H1 (cell line): ENCODE measurements around the gene CSNK1D. TPM values are rescaled to one million over a fixed set of nuclear protein-coding genes. Genes with fewer than 3 reads are reported as not detected.

Source experiments
- CTCF ChIA-PET: fragments of 300-600 bp; sonication (Branson Sonifier 250); formaldehyde crosslinking; loops from one replicate; lab custom pipeline; 2021; ENCODE audit not compliant: partially characterized antibody; lab: Charles Lee
- POLR2A ChIA-PET: fragments of 300-600 bp; sonication (Branson Sonifier 250); formaldehyde crosslinking; loops from one replicate; lab custom pipeline; 2021; ENCODE audit warnings: inconsistent platforms; ENCODE audit not compliant: partially characterized antibody; lab: Charles Lee
- DNase-seq, 2 experiments: peaks; one replicate each; pipeline versions ENCODE4 v3.0.0 to v3.0.0-alpha.2; 2010 to 2022; ENCODE audit warnings: low spot score in 2 of 2, low read depth in 1 of 2, mixed read lengths in 1 of 2
- FAIRE-seq: peaks from 2 replicates; lab custom pipeline; 2011; peaks lifted over from hg19 to GRCh38; lab: Jason Lieb, UNC
- H2AFZ ChIP-seq: 2 replicates; pipeline ENCODE4 v1.8.1; 2012; ENCODE audit warnings: low read length, inconsistent platforms
- H2AK5ac ChIP-seq: 2 replicates; pipeline ENCODE4 v1.6.1; 2013; ENCODE audit warnings: low read depth, low read length
- H2BK120ac ChIP-seq: replicated peaks from 2 replicates; pipeline ENCODE3; 2013; ENCODE audit warnings: low read depth, low read length, inconsistent platforms
- H2BK12ac ChIP-seq: 2 replicates; pipeline ENCODE4 v1.6.1; 2013; ENCODE audit warnings: low read depth, low read length
- H2BK15ac ChIP-seq: 2 replicates; pipeline ENCODE4 v1.6.1; 2013; ENCODE audit warnings: low read length
- H2BK20ac ChIP-seq: 2 replicates; pipeline ENCODE4 v1.6.1; 2013; ENCODE audit warnings: low read length
- H2BK5ac ChIP-seq: 2 replicates; pipeline ENCODE4 v1.6.1; 2013; ENCODE audit warnings: low read depth, low read length
- H3K14ac ChIP-seq: 2 replicates; pipeline ENCODE4 v1.6.1; 2013; ENCODE audit warnings: inconsistent platforms; ENCODE audit not compliant: insufficient read length
- H3K18ac ChIP-seq: 2 replicates; pipeline ENCODE4 v1.6.1; 2013; ENCODE audit warnings: low read length; ENCODE audit errors: extremely low read depth
- H3K23ac ChIP-seq: 2 replicates; pipeline ENCODE4 v1.6.1; 2013; ENCODE audit warnings: inconsistent platforms; ENCODE audit not compliant: insufficient read length
- H3K23me2 ChIP-seq: 2 replicates; pipeline ENCODE4 v1.6.1; 2013; ENCODE audit warnings: low read depth, low read length
- H3K27ac ChIP-seq: 2 replicates; pipeline ENCODE4 v1.6.1; 2011; ENCODE audit warnings: low read depth, low read length, inconsistent platforms
- H3K27me3 ChIP-seq, 4 experiments: replicated peaks in 1 of 4; 1 replicate in 1 of 4; 2 replicates in 3 of 4; pipeline versions ENCODE4 v1.6.1 to v1.8.1; 2011 to 2013; ENCODE audit warnings: low read length in 3 of 4, mild to moderate bottlenecking in 3 of 4, inconsistent platforms in 2 of 4, mixed read lengths in 2 of 4, moderate library complexity in 1 of 4; ENCODE audit not compliant: control insufficient read depth in 3 of 4, insufficient read depth in 3 of 4; ENCODE audit errors: extremely low read depth in 1 of 4
- H3K36me3 ChIP-seq, 4 experiments: 2 replicates each; pipeline versions ENCODE4 v1.6.1 to v1.8.1; 2011 to 2013; ENCODE audit warnings: mild to moderate bottlenecking in 4 of 4, low read length in 3 of 4, moderate library complexity in 2 of 4, control low read depth in 1 of 4, inconsistent platforms in 1 of 4; ENCODE audit not compliant: insufficient read depth in 4 of 4, control insufficient read depth in 2 of 4
- H3K4ac ChIP-seq: replicated peaks from 2 replicates; pipeline ENCODE3; 2013; ENCODE audit warnings: low read length, low read depth, mixed read lengths, inconsistent platforms; ENCODE audit not compliant: insufficient read length
- H3K4me1 ChIP-seq, 4 experiments: replicated peaks in 1 of 4; 1 replicate in 1 of 4; 2 replicates in 3 of 4; pipeline versions ENCODE4 v1.6.1 to v1.8.1; 2011 to 2013; ENCODE audit warnings: low read length in 3 of 4, inconsistent platforms in 2 of 4, mixed read lengths in 1 of 4; ENCODE audit not compliant: insufficient read depth in 4 of 4, control insufficient read depth in 3 of 4
- H3K4me2 ChIP-seq, 2 experiments: 2 replicates each; pipeline versions ENCODE4 v1.6.1 to v1.8.1; 2011 to 2013; ENCODE audit warnings: low read depth in 2 of 2, low read length in 2 of 2, control low read depth in 1 of 2, inconsistent platforms in 1 of 2, mild to moderate bottlenecking in 1 of 2; ENCODE audit not compliant: insufficient read depth in 1 of 2
- H3K4me3 ChIP-seq, 4 experiments: fragments of 200-600, 300-600 bp in 1 of 4; sonication (generic), shearing (Covaris generic), sonication (Bioruptor Twin) in 1 of 4; 2 replicates each; pipeline versions ENCODE4 v1.5.1 to v1.8.1; 2011 to 2016; ENCODE audit warnings: low read length in 4 of 4, low read depth in 3 of 4, control low read depth in 2 of 4, inconsistent platforms in 2 of 4, mild to moderate bottlenecking in 2 of 4, mixed read lengths in 1 of 4, moderate library complexity in 1 of 4; ENCODE audit not compliant: insufficient read depth in 2 of 4; ENCODE audit errors: extremely low read depth in 1 of 4
- H3K56ac ChIP-seq: replicated peaks from 2 replicates; pipeline ENCODE3; 2013; ENCODE audit warnings: low read depth, mild to moderate bottlenecking, mixed read lengths, low read length, inconsistent platforms; ENCODE audit not compliant: insufficient read length
- H3K79me1 ChIP-seq: 2 replicates; pipeline ENCODE4 v1.6.1; 2013; ENCODE audit warnings: low read depth, low read length, control low read depth
- H3K79me2 ChIP-seq, 2 experiments: 2 replicates each; pipeline versions ENCODE4 v1.6.1 to v1.8.1; 2012 to 2013; ENCODE audit warnings: low read length in 2 of 2, mild to moderate bottlenecking in 2 of 2, inconsistent platforms in 1 of 2; ENCODE audit not compliant: insufficient read depth in 2 of 2, control insufficient read depth in 1 of 2
- H3K9ac ChIP-seq, 4 experiments: replicated peaks in 1 of 4; 1 replicate in 1 of 4; 2 replicates in 3 of 4; pipeline versions ENCODE4 v1.6.1 to v1.8.1; 2011 to 2013; ENCODE audit warnings: low read depth in 3 of 4, low read length in 3 of 4, control low read depth in 2 of 4, mild to moderate bottlenecking in 2 of 4, moderate library complexity in 2 of 4, inconsistent platforms in 1 of 4; ENCODE audit errors: extremely low read depth in 1 of 4
- H3K9me3 ChIP-seq, 2 experiments: 2 replicates each; pipeline versions ENCODE4 v1.6.1 to v1.8.1; 2012 to 2013; ENCODE audit warnings: mild to moderate bottlenecking in 2 of 2, moderate library complexity in 2 of 2, control low read depth in 1 of 2, inconsistent platforms in 1 of 2, low read depth in 1 of 2, low read length in 1 of 2, mixed read lengths in 1 of 2; ENCODE audit not compliant: insufficient read depth in 2 of 2
- H4K20me1 ChIP-seq, 2 experiments: replicated peaks in 1 of 2; 2 replicates each; pipeline versions ENCODE3 to v1.8.1; 2011 to 2013; ENCODE audit warnings: inconsistent platforms in 2 of 2, low read length in 2 of 2, mild to moderate bottlenecking in 1 of 2; ENCODE audit not compliant: insufficient read depth in 2 of 2, control insufficient read depth in 1 of 2
- H4K5ac ChIP-seq: 2 replicates; pipeline ENCODE4 v1.6.1; 2013; ENCODE audit warnings: low read length, low read depth, mixed read lengths, inconsistent platforms; ENCODE audit not compliant: insufficient read length
- H4K8ac ChIP-seq: 2 replicates; pipeline ENCODE4 v1.8.0; 2013; ENCODE audit warnings: mild to moderate bottlenecking, moderate library complexity, low read length, inconsistent platforms; ENCODE audit not compliant: insufficient read depth; ENCODE audit errors: extremely low read depth
- H4K91ac ChIP-seq: replicated peaks from 2 replicates; pipeline ENCODE3; 2013; ENCODE audit warnings: low read length, mixed read lengths, inconsistent platforms; ENCODE audit not compliant: insufficient read length
- CHD1 ChIP-seq: IDR thresholded peaks from 2 replicates; pipeline ENCODE4 v1.6.1; 2012; ENCODE audit warnings: low read depth, low read length, improper control_type of control experiment
- GTF2F1 ChIP-seq: IDR thresholded peaks from 2 replicates; pipeline ENCODE4 v1.6.1; 2012; ENCODE audit warnings: low read depth, low read length, improper control_type of control experiment, borderline replicate concordance
- HDAC2 ChIP-seq, 2 experiments: fragments of 300-600 bp in 1 of 2; sonication (generic) in 1 of 2; IDR thresholded peaks; 2 replicates each; pipeline ENCODE4 v1.6.1; 2011 to 2012; ENCODE audit warnings: low read depth in 2 of 2, low read length in 2 of 2, mild to moderate bottlenecking in 2 of 2, moderate library complexity in 2 of 2, borderline replicate concordance in 1 of 2, inconsistent platforms in 1 of 2
- NRF1 ChIP-seq: IDR thresholded peaks from 2 replicates; pipeline ENCODE4 v1.6.1; 2011; ENCODE audit warnings: mild to moderate bottlenecking, low read depth, low read length, improper control_type of control experiment
- RNF2 ChIP-seq: fragments of 200-900, 300-1000 bp; sonication (generic); IDR thresholded peaks from 2 replicates; pipeline ENCODE4 v1.7.1; 2016; ENCODE audit warnings: borderline replicate concordance, low read depth, mild to moderate bottlenecking, antibody characterized with exemption, low read length; ENCODE audit not compliant: poor library complexity, severe bottlenecking; ENCODE audit errors: missing control alignments
- SIX5 ChIP-seq: IDR thresholded peaks from 2 replicates; pipeline ENCODE4 v1.6.1; 2011; ENCODE audit warnings: mild to moderate bottlenecking, low read depth, low read length
- SP1 ChIP-seq: IDR thresholded peaks from 2 replicates; pipeline ENCODE4 v1.6.1; 2011; ENCODE audit warnings: low read depth, low read length
- TBP ChIP-seq: IDR thresholded peaks from 2 replicates; pipeline ENCODE4 v1.6.1; 2011; ENCODE audit warnings: low read depth, low read length, improper control_type of control experiment
- WGBS, 2 experiments: shearing (Covaris generic) in 1 of 2; methylation state at CpG; one replicate each; pipeline versions ENCODE4 v1.1.6 to v1.1.7; 2013 to 2015; ENCODE audit warnings: low lambda C conversion rate in 2 of 2, mixed read lengths in 2 of 2, inconsistent platforms in 1 of 2, low coverage in 1 of 2, missing lambda C conversion rate in 1 of 2; ENCODE audit not compliant: insufficient replicate concordance in 2 of 2, insufficient coverage in 1 of 2, insufficient read length in 1 of 2; ENCODE audit errors: extremely low coverage in 1 of 2, missing lambda C conversion rate in 1 of 2; 5-methylcytosine and 5-hydroxymethylcytosine counted together
- polyA plus RNA-seq, 7 experiments: library from polyadenylated mRNA; depleted of rRNA in 3 of 7; stranded (reverse) in 5 of 7; unstranded in 2 of 7; fragments of >200 nt in 5 of 7; fragments of 200-250 nt in 2 of 7; gene quantifications; 1 replicate in 5 of 7; 2 replicates in 1 of 7; 4 replicates in 1 of 7; pipeline versions ENCODE4 v1.2.1 to v1.2.3, GENCODE V29; 2011 to 2013; ENCODE audit warnings: missing spikeins in 2 of 7, mixed read lengths in 2 of 7
- total RNA-seq: library from RNA; stranded (reverse); fragmentation: NEBNext Ultra II Directional; extraction: Animal tissue kit (Norgen Biotek cat#: 25700); gene quantifications from 2 replicates; pipeline ENCODE4 v1.2.1, GENCODE V29; 2021
- TF ChIP-seq, protein P1 (sequence below): IDR thresholded peaks from 2 replicates; pipeline ENCODE4 v1.6.1; 2012; ENCODE audit warnings: low read length, inconsistent platforms

Gene CSNK1D
- total and polyA plus RNA-seq, 2 of the 8 experiments (the other 6 are each of a cell fraction or from before 2014, with no cell fraction given) = 73.5 to 103 TPM

DNA sequence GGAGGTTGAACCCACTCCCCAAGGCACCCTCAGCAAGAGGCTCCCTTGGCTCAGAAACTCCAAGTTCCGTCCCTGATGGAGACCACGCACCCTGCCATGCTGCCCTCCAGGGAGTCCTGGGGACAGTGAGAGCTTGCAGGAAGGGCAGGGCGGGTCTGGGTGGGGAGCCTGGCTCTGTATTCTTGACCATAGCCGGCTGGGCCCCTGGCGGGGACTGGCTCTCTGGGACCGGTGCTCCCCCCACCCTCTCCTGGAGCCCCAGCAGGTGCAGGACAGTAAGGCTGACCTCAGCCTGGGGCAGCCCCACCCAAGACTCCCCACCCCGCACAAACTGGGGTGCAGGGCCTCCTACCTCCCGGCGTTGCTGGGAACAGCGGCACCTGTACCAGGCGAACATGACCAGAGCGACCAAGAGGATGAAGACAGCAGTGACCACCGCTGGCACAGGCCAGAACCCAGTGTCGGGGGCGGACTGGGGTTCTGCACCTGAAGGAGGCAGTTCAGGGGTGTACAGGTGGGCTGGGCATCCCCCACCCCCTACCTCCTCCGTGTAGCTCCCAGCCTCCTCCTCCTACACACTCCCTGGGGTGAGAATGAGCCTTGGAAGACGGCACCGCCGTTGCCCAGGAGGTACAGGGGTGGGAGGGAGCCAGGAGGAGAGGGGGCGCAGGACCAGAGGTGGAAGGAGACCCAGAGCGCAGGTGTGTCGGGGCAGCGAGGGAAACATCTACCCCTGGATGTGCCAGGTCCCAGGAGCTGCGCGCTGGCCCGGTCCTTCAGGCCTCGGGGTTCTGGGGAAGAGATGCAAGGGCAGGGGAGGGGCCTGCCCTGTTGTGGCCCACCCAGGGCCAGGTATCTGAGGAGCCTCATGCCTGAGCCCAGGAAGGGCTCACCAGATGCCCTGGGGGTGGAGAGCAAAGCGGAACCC, 49.3 kb upstream of the CSNK1D start:
- no peaks in the 10 kb centered on the region; a peak in 2 of 7 replicates for H3K27me3 ChIP-seq
- FAIRE-seq = no peak
- H3K4me3 ChIP-seq = no peak overlapping the region
- TF ChIP-seq GTF2F1 (no peak), CHD1 (no peak), NRF1 (no peak), HDAC2 (IDR thresholded peaks at IDR 0.05; ENCODE audit: borderline replicate concordance in 1 of 2, low read depth in 2 of 2, low read length in 2 of 2) (no peak), SP1 (no peak), SIX5 (no peak), TBP (no peak), RNF2 (no peak)
- TF ChIP-seq, protein P1, sequence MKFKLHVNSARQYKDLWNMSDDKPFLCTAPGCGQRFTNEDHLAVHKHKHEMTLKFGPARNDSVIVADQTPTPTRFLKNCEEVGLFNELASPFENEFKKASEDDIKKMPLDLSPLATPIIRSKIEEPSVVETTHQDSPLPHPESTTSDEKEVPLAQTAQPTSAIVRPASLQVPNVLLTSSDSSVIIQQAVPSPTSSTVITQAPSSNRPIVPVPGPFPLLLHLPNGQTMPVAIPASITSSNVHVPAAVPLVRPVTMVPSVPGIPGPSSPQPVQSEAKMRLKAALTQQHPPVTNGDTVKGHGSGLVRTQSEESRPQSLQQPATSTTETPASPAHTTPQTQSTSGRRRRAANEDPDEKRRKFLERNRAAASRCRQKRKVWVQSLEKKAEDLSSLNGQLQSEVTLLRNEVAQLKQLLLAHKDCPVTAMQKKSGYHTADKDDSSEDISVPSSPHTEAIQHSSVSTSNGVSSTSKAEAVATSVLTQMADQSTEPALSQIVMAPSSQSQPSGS = no peak

More for the DNA sequence above, 49.3 kb upstream of the CSNK1D start:
- Histone ChIP-seq H2BK15ac (no peak overlapping the region), H3K23ac (no peak overlapping the region), H3K79me2 (no peaks in the 10 kb centered on the region), H2BK12ac (no peak overlapping the region), H3K79me1 (no peaks in the 10 kb centered on the region), H2AK5ac (no peak overlapping the region), H3K56ac (no peak overlapping the region), H3K18ac (no peak overlapping the region), H4K20me1 (peaks cover 0 to 14% of the 10 kb centered on the region in 2 experiments), H3K4me2 (no peak overlapping the region), H3K4ac (no peak overlapping the region), H4K5ac (no peak overlapping the region), H2BK5ac (no peak overlapping the region), H2BK20ac (no peak overlapping the region), H3K14ac (no peak overlapping the region), H2BK120ac (no peak overlapping the region), H4K91ac (no peak overlapping the region), H3K9me3 (peaks cover 0 to 14% of the 10 kb centered on the region in 2 experiments; a peak in 1 of 4 replicates), H3K36me3 (no peaks in the 10 kb centered on the region), H3K23me2 (no peaks in the 10 kb centered on the region; the same call in 1 of the 2 replicates), H3K27ac (no peak overlapping the region), H2AFZ (no peak overlapping the region), H3K4me1 (peaks cover 0 to 12% (median 9%) of the 10 kb centered on the region in 4 experiments; a peak in 6 of 7 replicates), H4K8ac (no peak overlapping the region), H3K9ac (no peak overlapping the region)
- no peak for DNase-seq
- ChIA-PET CTCF (interaction anchor here (0.5 to 4.7 kb wide), 13 partner anchors 8 to 77 kb away, joined by 3 to 32 read pairs (median 5); partner anchors contain the start of gene SECTM1), POLR2A (interaction anchor here (1.2 kb wide), 1 partner anchor 11 kb away, joined by 3 read pairs; no protein-coding TSS in a partner anchor)
- WGBS, 2 experiments = 88% methylated on average over 12 of the region's 28 CpGs; no CpG with 5 or more reads in 1 of the 2 experiments
